Natural killer cell (primary cell): ENCODE measurements around the gene LAMA5. TPM values are rescaled to one million over a fixed set of nuclear protein-coding genes. Genes with fewer than 3 reads are reported as not detected.

Source experiments
- ATAC-seq, 3 donors: fragments of 150-1000 bp in 2 of 3; fragments of 200-7000 bp in 1 of 3; cut with Tn5 transposase; 1 replicate in 1 of 3; 2 replicates in 2 of 3; pipeline ENCODE4 v1.10.0; 2021; ENCODE audit warnings: mild to moderate bottlenecking in 2 of 3, moderate library complexity in 2 of 3
- DNase-seq, 2 donors: peaks; one replicate each; pipeline versions ENCODE4 v3.0.0 to v3.0.0-alpha.2; 2013 to 2021; ENCODE audit warnings: mixed read lengths in 1 of 2
- H3K27ac ChIP-seq: one replicate; pipeline ENCODE4 v1.5.1; 2013; ENCODE audit warnings: mild to moderate bottlenecking, low read length
- H3K27me3 ChIP-seq: one replicate; pipeline ENCODE4 v1.6.1; 2013; ENCODE audit warnings: low read length; ENCODE audit not compliant: control insufficient read depth, insufficient read depth
- H3K36me3 ChIP-seq: one replicate; pipeline ENCODE4 v1.6.1; 2013; ENCODE audit warnings: low read length; ENCODE audit not compliant: control insufficient read depth, insufficient read depth
- H3K4me1 ChIP-seq: one replicate; pipeline ENCODE4 v1.6.1; 2013; ENCODE audit warnings: low read length; ENCODE audit not compliant: control insufficient read depth, insufficient read depth
- H3K4me3 ChIP-seq: one replicate; pipeline ENCODE4 v1.5.1; 2013; ENCODE audit warnings: low read length
- H3K9me3 ChIP-seq: one replicate; pipeline ENCODE4 v1.6.1; 2013; ENCODE audit warnings: low read length; ENCODE audit not compliant: control insufficient read depth, insufficient read depth
- H3K27ac Mint-ChIP-seq, 2 donors: one replicate each; pipeline ENCODE4 v1.8.0; 2022; ENCODE audit warnings: mild to moderate bottlenecking in 2 of 2, mixed read lengths in 2 of 2, moderate library complexity in 1 of 2
- H3K27me3 Mint-ChIP-seq, 2 donors: one replicate each; pipeline ENCODE4 v1.8.0; 2022; ENCODE audit warnings: low read depth in 2 of 2, mixed read lengths in 2 of 2
- H3K36me3 Mint-ChIP-seq: one replicate; pipeline ENCODE4 v1.8.0; 2022; ENCODE audit warnings: mixed read lengths
- H3K4me1 Mint-ChIP-seq, 2 donors: one replicate each; pipeline ENCODE4 v1.8.0; 2022; ENCODE audit warnings: mixed read lengths in 2 of 2
- H3K4me3 Mint-ChIP-seq: one replicate; pipeline ENCODE4 v1.8.0; 2022; ENCODE audit warnings: mild to moderate bottlenecking, moderate library complexity, mixed read lengths
- H3K9me3 Mint-ChIP-seq, 2 donors: one replicate each; pipeline ENCODE4 v1.8.0; 2022; ENCODE audit warnings: mixed read lengths in 2 of 2
- CTCF ChIP-seq: fragments of 200-600 bp; IDR thresholded peaks from one replicate; pipeline ENCODE4 v1.8.0; 2022; ENCODE audit warnings: antibody characterized with exemption
- WGBS: methylation state at CpG from one replicate; pipeline ENCODE4 v1.1.7; 2013; ENCODE audit warnings: missing lambda C conversion rate; ENCODE audit not compliant: insufficient coverage; 5-methylcytosine and 5-hydroxymethylcytosine counted together
- intact Hi-C: fragments of 100-400 bp; cut with micrococcal nuclease; formaldehyde crosslinking; loops from one replicate; pipeline ENCODE4 v1.14.2; 2022
- total RNA-seq, 4 donors: library from RNA; stranded (reverse); fragments of 120-200 nt in 1 of 4; gene quantifications; one replicate each; pipeline versions ENCODE4 v1.2.3 to v1.2.4, GENCODE V29; 2013 to 2022

LAMA5 gene
- total RNA-seq, 3 donors from 2014 or later (not counting 1 experiment from before 2014, with no cell fraction given): 1.0 to 4.3 (median 1.4) TPM

DNA sequence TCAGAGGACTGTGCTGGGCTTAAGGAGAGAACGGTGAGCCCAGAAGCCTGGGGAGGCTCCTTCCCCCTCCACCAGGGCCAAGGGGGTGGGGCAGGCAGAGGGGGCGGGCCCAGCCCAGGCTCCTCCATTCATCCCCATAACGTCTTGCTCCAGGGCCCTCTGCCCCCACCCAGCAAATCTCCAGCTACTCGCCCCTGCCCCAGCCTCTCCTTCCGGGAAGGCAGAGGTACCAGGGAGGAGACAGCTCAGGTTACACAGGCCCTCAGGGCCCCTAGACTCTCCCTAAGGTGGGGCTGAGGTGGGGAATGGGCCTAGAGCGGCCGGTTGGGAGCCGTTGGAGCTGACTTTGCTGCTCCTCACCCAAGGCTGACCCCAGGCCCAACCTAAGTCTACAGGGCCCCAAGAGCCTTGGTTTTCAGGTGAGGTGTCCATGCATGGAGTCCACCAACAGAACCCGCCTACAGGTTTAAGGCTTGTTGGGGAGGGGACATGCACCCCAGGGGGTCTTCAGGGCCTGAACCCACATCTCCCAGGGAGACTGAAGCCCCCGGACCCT is 1.2 kb downstream of the LAMA5 start:
- intact Hi-C loops: no loop called here
- no peaks in the 10 kb centered on the region for H3K36me3 Mint-ChIP-seq
- Histone ChIP-seq H3K9me3 (no peaks in the 10 kb centered on the region), H3K27ac (no peak overlapping the region), H3K27me3 (peaks cover 26% of the 10 kb centered on the region), H3K36me3 (no peaks in the 10 kb centered on the region), H3K4me3 (no peak overlapping the region), H3K4me1 (peaks cover 22% of the 10 kb centered on the region)
- ATAC-seq (no peak), DNase-seq (no peak)
- peaks cover 0 to 26% of the 10 kb centered on the region in 2 donors for H3K27me3 Mint-ChIP-seq
- WGBS: 52% methylated on average over 10 of the region's 10 CpGs
- H3K4me1 Mint-ChIP-seq: peaks cover 0 to 6% of the 10 kb centered on the region in 2 donors
- no peaks in the 10 kb centered on the region for H3K9me3 Mint-ChIP-seq
- TF ChIP-seq CTCF: no peak
- no peak overlapping the region for H3K4me3 Mint-ChIP-seq
- no peak overlapping the region for H3K27ac Mint-ChIP-seq

- no peak overlapping the region for H3K4me3 ChIP-seq
- peaks cover 22% of the 10 kb centered on the region for H3K4me1 ChIP-seq
- no peak for TF ChIP-seq CTCF
- H3K9me3 ChIP-seq: no peaks in the 10 kb centered on the region
- DNase-seq (no peak), ATAC-seq (no peak)
- Mint-ChIP-seq H3K4me1 (peaks cover 0 to 6% of the 10 kb centered on the region in 2 donors), H3K27me3 (peaks cover 0 to 26% of the 10 kb centered on the region in 2 donors), H3K36me3 (no peaks in the 10 kb centered on the region), H3K4me3 (peak overlapping the region; percentile 61), H3K9me3 (no peaks in the 10 kb centered on the region), H3K27ac (no peak overlapping the region)
- H3K27ac ChIP-seq: no peak overlapping the region
- H3K36me3 ChIP-seq: no peaks in the 10 kb centered on the region
- intact Hi-C loops: no loop called here
- H3K27me3 ChIP-seq: peaks cover 26% of the 10 kb centered on the region
- 88% methylated on average over 27 of the region's 27 CpGs for WGBS
These were observed 2.0 kb downstream of the LAMA5 start for GRCh38 chr20:62364911-62365736.

- H3K27ac ChIP-seq: no peak overlapping the region
- 80% methylated on average over 22 of the region's 22 CpGs for WGBS
- DNase-seq: no peak
- no peaks in the 10 kb centered on the region for H3K9me3 ChIP-seq
- no peaks in the 10 kb centered on the region for H3K36me3 ChIP-seq
- Mint-ChIP-seq H3K4me3 (no peak overlapping the region), H3K36me3 (no peaks in the 10 kb centered on the region), H3K27ac (no peak overlapping the region), H3K9me3 (no peaks in the 10 kb centered on the region), H3K27me3 (peaks cover 0 to 22% of the 10 kb centered on the region in 2 donors), H3K4me1 (peaks cover 0 to 6% of the 10 kb centered on the region in 2 donors)
- H3K4me1 ChIP-seq: peaks cover 22% of the 10 kb centered on the region
- H3K27me3 ChIP-seq: peaks cover 21% of the 10 kb centered on the region
- ATAC-seq: no peak
- intact Hi-C loops: no loop called here
- no peak for TF ChIP-seq CTCF
- no peak overlapping the region for H3K4me3 ChIP-seq
These were observed 2.9 kb downstream of the LAMA5 start for GRCh38 chr20:62363920-62364851.
